GM12874 (cell line): ENCODE data around the gene LRRTM3.

Experiments used
- CTCF ChIP-seq: IDR thresholded peaks from 2 replicates; pipeline ENCODE4 v1.5.1; 2011; ENCODE audit warnings: low read depth, mild to moderate bottlenecking, control low read depth, low read length, moderate library complexity; ENCODE audit not compliant: insufficient read depth

The LRRTM3 gene

GRCh38 chr10:67095531-67095930 is 169.7 kb downstream of the LRRTM3 start:
- TF ChIP-seq CTCF: no peak

- TF ChIP-seq CTCF: no peak
Measured at GRCh38 chr10:67098461-67098860, 172.6 kb downstream of the LRRTM3 start.

GRCh38 chr10:67100951-67101350 is 175.1 kb downstream of the LRRTM3 start:
- TF ChIP-seq CTCF: no peak

- TF ChIP-seq CTCF: no peak
Measured at GRCh38 chr10:67107670-67108069, 181.8 kb downstream of the LRRTM3 start.

GRCh38 chr10:67110286-67110685 is 184.4 kb downstream of the LRRTM3 start:
- TF ChIP-seq CTCF: no peak

GRCh38 chr10:67112765-67113164 is 186.9 kb downstream of the LRRTM3 start:
- no peak for TF ChIP-seq CTCF

- TF ChIP-seq CTCF: no peak
Measured at GRCh38 chr10:67114945-67115344, 189.1 kb downstream of the LRRTM3 start.

- no peak for TF ChIP-seq CTCF
Measured at GRCh38 chr10:67115972-67116371, 190.1 kb downstream of the LRRTM3 start.
